HCT116 (cell line): Measurements from ENCODE around the gene TMEM106C.

Source experiments
- ATF3 ChIP-seq: IDR thresholded peaks from 2 replicates; pipeline ENCODE4 v1.6.1; 2012
- CBX3 ChIP-seq: IDR thresholded peaks from 2 replicates; pipeline ENCODE4 v1.6.1; 2012; ENCODE audit warnings: low read depth
- CEBPB ChIP-seq: IDR thresholded peaks from 2 replicates; pipeline ENCODE4 v1.6.1; 2012; ENCODE audit warnings: low read depth
- CTCF ChIP-seq, 3 experiments: fragments of 200-600 bp in 1 of 3; sonication (generic) in 1 of 3; IDR thresholded peaks in 2 of 3; conservative IDR thresholded peaks in 1 of 3; 2 replicates each; pipeline ENCODE4 v1.5.1; 2012 to 2017; ENCODE audit warnings: low read depth in 2 of 3, low read length in 2 of 3, antibody characterized with exemption in 1 of 3, borderline replicate concordance in 1 of 3, control low read depth in 1 of 3, mild to moderate bottlenecking in 1 of 3, mixed read lengths in 1 of 3, mixed run types in 1 of 3, moderate library complexity in 1 of 3; ENCODE audit not compliant: insufficient read depth in 1 of 3
- ELF1 ChIP-seq: IDR thresholded peaks from 2 replicates; pipeline ENCODE4 v1.6.1; 2012; ENCODE audit warnings: low read depth, borderline replicate concordance
- EZH2 ChIP-seq: fragments of 200-600 bp; sonication (generic); IDR thresholded peaks from 2 replicates; pipeline ENCODE4 v1.6.1; 2017; ENCODE audit warnings: antibody characterized with exemption, mixed run types
- EZH2phosphoT487 ChIP-seq: fragments of 200-600 bp; IDR thresholded peaks from 2 replicates; pipeline ENCODE4 v1.6.1; 2018; ENCODE audit warnings: antibody characterized with exemption, borderline replicate concordance
- JUND ChIP-seq: IDR thresholded peaks from 2 replicates; pipeline ENCODE4 v1.6.1; 2012
- POLR2A ChIP-seq: IDR thresholded peaks from 2 replicates; pipeline ENCODE4 v1.7.0; 2011; ENCODE audit warnings: borderline replicate concordance; ENCODE audit not compliant: insufficient read depth, insufficient read length; ENCODE audit errors: extremely low read depth
- POLR2AphosphoS5 ChIP-seq: IDR thresholded peaks from 2 replicates; pipeline ENCODE4 v1.6.1; 2011; ENCODE audit warnings: mild to moderate bottlenecking, low read depth, low read length, moderate library complexity
- REST ChIP-seq: IDR thresholded peaks from 2 replicates; pipeline ENCODE4 v1.6.1; 2012; ENCODE audit warnings: low read depth
- ZBTB33 ChIP-seq: IDR thresholded peaks from 2 replicates; pipeline ENCODE4 v1.6.1; 2011; ENCODE audit warnings: mild to moderate bottlenecking, low read length, moderate library complexity; ENCODE audit not compliant: insufficient replicate concordance; ENCODE audit errors: extremely low read depth
- ZFX ChIP-seq: fragments of 450-650 bp; IDR thresholded peaks from 2 replicates; pipeline ENCODE4 v1.6.1; 2017

GRCh38 chr12:48004053-48004941 lies 40.9 kb downstream of the TMEM106C start, which contains the start of gene COL2A1:
- TF ChIP-seq ATF3 = no peak
- no peak for TF ChIP-seq CTCF (IDR thresholded peaks at IDR 0.05 in 2 of 3, conservative IDR thresholded peaks at IDR 0.05 in 1 of 3; ENCODE audit: borderline replicate concordance in 1 of 3, insufficient read depth in 1 of 3, low read depth in 2 of 3, low read length in 2 of 3)
- no peak for TF ChIP-seq JUND
- no peak for TF ChIP-seq POLR2A
- TF ChIP-seq CEBPB = no peak
- TF ChIP-seq REST = no peak
- no peak for TF ChIP-seq POLR2AphosphoS5
- no peak for TF ChIP-seq EZH2phosphoT487
- no peak for TF ChIP-seq ZFX
- no peak for TF ChIP-seq ELF1
- no peak for TF ChIP-seq EZH2
- TF ChIP-seq ZBTB33 = no peak
- TF ChIP-seq CBX3 = no peak
